Activated CD8-positive, alpha-beta memory T cell treated with anti-CD3 and anti-CD28 coated beads for 4 hours (primary cell): Measurements from ENCODE around the gene PCDHGB7.
"Not testable (repeated sequence)": the region's sequence is repeated elsewhere in the genome, so short reads cannot be mapped to it uniquely, and the experiment has no call there.

Source experiments
- DNase-seq, 2 donors: peaks; one replicate each; pipeline ENCODE4 v3.0.0-alpha.2; 2020; ENCODE audit warnings: low read depth in 2 of 2

Gene PCDHGB7

DNA sequence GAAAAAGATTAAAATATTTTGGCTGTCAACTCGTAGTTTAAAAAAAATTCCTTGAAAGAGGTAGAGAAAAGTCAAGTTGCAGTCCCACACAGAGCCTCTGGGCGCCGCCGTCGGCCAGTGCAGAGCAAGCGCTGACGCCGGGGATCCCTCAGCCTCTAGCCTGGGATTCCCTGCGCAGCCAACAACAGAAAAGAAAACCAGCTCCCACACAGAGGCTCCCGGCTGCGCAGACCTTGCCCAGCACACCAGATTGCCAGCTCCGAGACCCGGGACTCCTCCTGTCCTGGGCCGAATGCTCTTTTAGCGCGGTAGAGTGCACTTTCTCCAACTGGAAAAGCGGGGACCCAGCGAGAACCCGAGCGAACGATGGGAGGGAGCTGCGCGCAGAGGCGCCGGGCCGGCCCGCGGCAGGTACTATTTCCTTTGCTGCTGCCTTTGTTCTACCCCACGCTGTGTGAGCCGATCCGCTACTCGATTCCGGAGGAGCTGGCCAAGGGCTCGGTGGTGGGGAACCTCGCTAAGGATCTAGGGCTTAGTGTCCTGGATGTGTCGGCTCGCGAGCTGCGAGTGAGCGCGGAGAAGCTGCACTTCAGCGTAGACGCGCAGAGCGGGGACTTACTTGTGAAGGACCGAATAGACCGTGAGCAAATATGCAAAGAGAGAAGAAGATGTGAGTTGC is at the start of gene PCDHGB7:
Gene PCDHGB7 (plus strand): TSS at position 184 of the 679 bp plus-strand sequence. CDS start 183 bp downstream, at position 367.
- DNase-seq: not testable (repeated sequence)

DNA sequence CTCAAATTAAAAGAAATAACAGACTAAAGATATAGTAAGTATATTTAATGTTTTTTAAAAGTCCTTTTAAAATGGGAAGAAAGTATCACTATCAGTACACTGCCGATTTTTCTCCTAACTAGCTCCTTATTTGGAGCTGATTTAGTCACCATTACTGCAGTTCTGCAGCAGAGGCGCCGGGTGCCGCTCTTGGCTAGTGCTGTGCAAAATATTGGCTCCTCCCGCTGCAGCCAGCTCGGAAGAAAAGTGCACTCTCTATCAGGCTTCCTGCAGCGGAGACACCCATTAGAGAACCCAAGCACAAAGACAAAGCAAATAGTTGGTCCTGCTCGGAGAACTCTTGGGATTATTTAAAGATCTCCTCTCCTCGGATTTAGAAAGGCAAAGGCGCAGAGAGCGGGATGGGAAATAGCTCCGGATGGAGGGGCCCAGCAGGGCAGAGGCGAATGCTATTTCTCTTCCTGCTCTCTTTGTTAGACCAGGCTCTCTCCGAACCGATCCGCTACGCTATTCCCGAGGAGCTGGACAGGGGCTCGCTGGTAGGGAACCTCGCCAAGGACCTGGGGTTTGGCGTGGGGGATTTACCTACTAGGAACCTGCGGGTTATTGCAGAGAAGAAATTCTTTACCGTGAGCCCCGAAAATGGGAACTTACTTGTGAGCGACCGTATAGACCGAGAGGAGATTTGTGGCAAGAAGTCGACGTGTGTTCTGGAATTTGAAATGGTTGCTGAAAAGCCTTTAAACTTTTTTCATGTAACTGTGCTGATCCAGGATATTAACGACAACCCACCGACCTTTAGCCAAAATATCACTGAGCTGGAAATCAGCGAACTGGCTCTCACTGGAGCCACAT is 47.3 kb upstream of the PCDHGB7 start, which contains the start of gene PCDHGB3:
Gene PCDHGB3 (plus strand): TSS at position 249 of the 855 bp plus-strand sequence. CDS start 153 bp downstream, at position 402.
- DNase-seq: no peak

DNA sequence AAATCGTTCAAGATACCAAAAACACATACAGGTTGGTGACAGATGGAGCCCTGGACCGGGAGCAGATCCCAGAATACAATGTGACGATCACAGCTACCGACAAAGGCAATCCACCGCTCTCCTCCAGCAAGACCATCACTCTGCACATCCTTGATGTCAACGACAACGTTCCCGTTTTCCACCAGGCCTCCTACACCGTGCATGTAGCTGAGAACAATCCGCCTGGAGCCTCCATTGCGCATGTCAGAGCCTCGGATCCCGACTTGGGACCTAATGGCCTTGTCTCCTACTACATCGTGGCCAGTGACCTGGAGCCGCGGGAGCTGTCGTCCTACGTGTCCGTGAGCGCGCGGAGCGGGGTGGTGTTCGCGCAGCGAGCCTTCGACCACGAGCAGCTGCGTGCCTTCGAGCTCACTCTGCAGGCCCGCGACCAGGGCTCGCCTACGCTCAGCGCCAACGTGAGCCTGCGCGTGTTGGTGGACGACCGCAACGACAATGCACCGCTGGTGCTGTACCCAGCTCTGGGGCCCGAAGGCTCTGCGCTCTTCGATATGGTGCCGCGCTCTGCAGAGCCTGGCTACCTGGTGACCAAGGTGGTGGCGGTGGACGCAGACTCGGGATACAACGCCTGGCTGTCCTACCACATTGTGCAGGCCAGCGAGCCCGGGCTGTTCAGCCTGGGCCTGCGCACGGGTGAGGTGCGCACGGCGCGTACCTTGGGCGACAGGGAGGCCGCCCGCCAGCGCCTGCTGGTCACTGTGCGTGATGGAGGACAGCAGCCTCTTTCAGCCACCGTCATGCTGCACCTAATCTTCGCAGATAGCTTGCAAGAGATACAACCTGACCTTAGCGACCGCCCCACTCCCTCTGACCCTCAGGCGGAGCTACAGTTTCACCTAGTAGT is 45.7 kb upstream of the PCDHGB7 start:
- no peak for DNase-seq

DNA sequence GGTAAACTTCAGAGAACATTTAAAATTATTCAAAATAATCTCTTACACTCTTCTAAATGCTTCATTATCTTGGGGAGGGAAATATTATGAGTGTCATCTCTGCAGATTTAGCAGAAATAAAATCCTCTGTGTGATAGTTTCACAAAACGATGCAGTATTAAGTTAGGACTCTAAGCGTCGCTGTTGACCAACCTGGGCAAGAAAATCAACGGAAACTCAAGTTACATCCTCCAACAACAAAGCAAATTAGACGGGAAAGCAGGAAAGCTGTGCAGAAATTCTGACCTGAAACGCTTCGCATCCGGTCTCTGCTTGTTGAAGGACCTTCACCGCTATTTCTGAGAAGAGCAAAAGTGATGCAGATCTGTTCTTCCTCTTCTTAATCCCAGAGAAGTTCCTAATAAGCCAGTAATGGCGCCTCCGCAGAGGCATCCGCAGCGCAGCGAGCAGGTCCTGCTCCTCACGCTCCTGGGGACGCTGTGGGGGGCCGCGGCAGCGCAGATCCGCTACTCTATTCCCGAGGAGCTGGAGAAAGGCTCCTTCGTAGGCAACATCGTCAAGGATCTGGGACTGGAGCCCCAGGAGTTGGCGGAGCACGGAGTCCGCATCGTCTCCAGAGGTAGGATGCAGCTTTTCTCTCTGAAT is 43.7 kb upstream of the PCDHGB7 start, which contains the start of gene PCDHGA6:
Gene PCDHGA6 (plus strand): TSS at position 219 of the 645 bp plus-strand sequence. CDS start 193 bp downstream, at position 412.
- DNase-seq: no peak

DNA sequence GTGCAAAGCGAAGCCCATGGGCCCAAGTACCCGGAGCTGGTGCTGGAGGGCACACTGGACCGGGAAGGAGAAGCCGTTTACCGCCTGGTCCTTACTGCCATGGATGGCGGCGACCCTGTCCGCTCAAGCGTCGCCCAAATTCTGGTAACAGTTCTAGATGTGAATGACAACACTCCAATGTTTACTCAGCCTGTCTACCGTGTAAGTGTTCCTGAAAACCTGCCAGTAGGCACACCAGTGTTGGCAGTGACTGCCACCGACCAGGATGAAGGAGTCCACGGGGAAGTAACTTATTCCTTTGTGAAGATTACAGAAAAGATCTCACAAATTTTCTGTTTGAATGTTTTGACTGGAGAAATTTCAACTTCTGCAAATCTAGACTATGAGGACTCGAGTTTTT is 42.9 kb upstream of the PCDHGB7 start:
- no peak for DNase-seq

DNA sequence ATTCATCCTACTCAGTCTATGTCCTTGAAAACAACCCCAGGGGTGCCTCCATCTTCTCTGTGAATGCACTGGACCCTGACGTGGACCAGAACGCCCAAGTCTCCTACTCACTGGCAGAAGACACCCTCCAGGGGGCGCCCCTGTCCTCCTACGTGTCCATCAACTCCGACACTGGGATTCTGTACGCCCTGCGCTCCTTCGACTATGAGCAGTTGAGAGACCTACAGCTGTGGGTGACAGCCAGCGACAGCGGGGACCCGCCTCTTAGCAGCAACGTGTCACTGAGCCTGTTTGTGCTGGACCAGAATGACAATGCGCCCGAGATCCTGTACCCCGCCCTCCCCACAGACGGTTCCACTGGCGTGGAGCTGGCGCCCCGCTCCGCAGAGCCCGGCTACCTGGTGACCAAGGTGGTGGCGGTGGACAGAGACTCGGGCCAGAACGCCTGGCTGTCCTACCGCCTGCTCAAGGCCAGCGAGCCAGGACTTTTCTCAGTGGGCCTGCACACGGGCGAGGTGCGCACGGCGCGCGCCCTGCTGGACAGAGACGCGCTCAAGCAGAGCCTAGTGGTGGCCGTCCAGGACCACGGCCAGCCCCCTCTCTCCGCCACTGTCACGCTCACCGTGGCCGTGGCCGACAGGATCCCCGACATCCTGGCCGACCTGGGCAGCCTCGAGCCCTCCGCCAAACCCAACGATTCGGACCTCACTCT is 41.9 kb upstream of the PCDHGB7 start:
- DNase-seq: not testable (repeated sequence)

DNA sequence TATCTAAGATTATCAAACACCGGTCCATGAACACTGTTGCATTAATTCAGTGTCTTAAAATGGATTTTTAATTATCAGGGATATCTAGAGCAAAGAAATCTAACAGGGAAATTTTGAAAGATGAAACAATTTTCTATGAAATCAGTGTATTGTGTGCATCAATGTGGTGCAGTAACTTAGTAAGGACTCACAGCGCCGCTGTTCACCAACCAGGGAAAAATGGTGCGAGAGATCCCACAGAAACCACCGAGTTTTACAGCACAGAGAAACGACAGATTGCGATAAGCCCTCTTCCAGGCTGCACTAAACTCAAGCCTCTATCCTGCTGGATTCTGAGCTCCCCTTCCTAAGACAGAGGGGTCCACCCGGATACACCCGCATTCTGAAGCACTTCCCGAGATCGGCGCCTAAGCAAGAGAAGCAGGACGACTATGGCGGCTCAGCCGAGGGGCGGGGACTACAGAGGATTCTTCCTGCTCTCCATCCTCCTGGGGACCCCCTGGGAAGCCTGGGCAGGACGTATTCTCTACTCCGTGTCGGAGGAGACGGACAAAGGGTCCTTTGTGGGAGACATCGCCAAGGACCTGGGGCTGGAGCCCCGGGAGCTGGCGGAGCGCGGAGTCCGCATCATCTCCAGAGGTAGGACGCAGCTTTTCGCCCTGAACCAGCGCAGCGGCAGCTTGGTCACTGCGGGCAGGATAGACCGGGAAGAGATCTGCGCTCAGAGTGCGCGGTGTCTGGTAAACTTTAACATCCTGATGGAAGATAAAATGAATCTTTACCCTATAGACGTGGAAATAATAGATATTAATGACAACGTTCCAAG is 34.8 kb upstream of the PCDHGB7 start, which contains the start of gene PCDHGA7:
Gene PCDHGA7 (plus strand): TSS at position 274 of the 826 bp plus-strand sequence. CDS start 158 bp downstream, at position 432.
- no peak for DNase-seq

DNA sequence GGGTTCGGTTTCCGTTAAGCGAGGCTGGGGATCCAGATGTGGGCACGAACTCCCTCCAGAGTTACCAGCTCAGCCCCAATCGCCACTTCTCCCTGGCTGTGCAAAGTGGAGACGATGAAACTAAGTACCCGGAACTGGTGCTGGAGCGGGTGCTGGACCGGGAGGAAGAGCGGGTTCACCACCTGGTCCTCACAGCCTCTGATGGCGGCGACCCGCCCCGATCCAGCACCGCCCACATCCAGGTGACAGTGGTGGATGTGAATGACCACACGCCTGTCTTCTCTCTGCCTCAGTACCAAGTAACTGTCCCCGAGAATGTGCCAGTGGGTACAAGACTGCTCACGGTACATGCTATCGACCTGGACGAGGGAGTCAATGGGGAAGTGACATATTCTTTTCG is 34.1 kb upstream of the PCDHGB7 start:
- DNase-seq: no peak

DNA sequence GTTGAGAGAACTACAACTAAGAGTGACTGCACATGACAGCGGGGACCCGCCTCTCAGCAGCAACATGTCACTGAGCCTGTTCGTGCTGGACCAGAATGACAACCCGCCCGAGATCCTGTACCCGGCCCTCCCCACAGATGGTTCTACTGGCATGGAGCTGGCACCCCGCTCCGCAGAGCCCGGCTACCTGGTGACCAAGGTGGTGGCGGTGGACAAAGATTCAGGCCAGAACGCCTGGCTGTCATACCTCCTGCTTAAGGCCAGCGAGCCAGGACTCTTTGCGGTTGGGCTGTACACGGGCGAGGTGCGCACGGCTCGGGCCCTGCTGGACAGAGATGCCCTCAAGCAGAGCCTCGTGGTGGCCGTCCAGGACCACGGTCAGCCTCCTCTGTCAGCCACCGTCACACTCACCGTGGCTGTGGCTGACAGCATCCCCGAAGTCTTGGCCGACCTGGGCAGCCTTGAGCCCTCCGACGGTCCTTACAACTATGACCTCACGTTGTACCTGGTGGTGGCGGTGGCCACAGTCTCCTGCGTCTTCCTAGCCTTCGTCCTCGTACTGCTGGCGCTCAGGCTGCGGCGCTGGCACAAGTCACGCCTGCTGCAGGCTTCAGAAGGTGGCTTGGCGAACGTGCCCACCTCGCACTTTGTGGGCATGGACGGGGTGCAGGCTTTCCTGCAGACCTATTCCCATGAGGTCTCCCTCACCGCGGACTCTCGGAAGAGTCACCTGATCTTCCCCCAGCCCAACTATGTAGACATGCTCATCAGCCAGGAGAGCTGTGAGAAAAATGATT is 32.8 kb upstream of the PCDHGB7 start:
- no peak for DNase-seq

DNA sequence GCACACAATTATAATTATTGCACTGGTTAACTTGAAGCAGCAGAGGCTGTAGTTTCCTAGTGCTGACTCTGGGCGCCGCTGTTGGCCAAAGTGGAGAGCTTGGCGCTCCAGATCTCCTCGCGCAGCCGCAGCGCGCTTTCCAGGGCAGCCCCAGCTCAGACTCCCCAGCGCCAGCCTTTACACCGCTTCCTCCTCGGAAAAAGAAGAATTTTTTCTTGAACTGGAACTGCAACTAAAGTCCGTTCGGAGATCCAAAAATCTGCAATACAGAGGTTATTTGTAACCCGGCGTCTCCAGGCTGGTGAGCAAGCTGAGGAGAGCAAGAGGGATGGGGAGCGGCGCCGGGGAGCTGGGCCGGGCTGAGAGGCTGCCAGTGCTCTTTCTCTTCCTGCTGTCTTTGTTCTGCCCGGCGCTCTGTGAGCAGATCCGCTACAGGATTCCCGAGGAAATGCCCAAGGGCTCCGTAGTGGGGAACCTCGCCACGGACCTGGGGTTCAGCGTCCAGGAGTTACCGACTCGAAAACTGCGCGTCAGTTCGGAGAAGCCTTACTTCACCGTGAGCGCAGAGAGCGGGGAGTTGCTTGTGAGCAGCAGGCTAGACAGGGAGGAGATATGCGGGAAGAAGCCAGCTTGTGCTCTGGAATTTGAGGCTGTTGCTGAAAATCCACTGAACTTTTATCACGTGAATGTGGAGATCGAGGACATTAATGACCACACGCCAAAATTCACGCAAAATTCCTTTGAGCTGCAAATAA is 29.7 kb upstream of the PCDHGB7 start, which contains the start of gene PCDHGB4:
Gene PCDHGB4 (plus strand): TSS at position 142 of the 755 bp plus-strand sequence. CDS start 187 bp downstream, at position 329.
- not testable (repeated sequence) for DNase-seq

DNA sequence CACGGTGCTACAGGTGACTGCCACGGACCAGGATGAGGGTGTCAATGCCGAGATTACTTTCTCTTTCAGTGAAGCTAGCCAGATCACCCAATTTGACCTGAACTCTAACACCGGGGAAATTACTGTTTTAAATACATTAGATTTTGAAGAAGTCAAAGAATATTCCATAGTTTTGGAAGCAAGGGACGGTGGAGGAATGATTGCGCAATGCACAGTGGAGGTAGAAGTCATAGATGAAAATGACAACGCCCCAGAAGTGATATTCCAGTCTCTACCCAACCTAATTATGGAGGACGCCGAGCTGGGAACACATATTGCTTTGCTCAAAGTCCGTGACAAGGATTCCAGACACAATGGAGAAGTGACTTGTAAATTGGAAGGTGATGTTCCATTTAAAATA is 28.8 kb upstream of the PCDHGB7 start:
- DNase-seq: no peak

DNA sequence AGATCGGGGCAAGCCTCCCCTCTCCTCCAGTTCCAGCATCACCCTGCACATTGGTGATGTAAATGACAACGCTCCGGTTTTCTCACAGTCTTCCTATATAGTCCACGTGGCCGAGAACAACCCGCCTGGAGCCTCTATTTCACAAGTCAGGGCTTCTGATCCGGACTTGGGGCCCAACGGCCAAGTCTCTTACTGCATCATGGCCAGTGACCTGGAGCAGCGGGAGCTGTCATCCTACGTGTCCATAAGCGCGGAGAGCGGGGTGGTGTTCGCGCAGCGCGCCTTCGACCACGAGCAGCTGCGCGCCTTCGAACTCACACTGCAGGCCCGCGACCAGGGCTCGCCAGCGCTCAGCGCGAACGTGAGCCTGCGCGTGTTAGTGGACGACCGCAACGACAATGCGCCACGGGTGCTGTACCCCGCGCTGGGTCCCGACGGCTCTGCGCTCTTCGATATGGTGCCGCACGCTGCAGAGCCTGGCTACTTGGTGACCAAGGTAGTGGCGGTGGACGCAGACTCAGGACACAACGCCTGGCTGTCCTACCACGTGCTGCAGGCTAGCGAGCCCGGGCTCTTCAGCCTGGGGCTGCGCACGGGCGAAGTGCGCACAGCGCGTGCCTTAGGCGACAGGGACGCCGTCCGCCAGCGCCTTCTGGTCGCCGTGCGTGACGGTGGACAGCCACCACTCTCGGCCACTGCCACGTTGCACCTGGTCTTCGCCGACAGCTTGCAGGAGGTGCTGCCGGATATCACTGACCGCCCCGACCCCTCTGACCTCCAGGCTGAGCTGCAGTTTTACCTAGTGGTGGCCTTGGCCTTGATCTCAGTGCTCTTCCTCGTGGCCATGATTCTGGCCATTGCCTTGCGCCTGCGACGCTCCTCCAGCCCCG is 28.1 kb upstream of the PCDHGB7 start:
- no peak for DNase-seq

DNA sequence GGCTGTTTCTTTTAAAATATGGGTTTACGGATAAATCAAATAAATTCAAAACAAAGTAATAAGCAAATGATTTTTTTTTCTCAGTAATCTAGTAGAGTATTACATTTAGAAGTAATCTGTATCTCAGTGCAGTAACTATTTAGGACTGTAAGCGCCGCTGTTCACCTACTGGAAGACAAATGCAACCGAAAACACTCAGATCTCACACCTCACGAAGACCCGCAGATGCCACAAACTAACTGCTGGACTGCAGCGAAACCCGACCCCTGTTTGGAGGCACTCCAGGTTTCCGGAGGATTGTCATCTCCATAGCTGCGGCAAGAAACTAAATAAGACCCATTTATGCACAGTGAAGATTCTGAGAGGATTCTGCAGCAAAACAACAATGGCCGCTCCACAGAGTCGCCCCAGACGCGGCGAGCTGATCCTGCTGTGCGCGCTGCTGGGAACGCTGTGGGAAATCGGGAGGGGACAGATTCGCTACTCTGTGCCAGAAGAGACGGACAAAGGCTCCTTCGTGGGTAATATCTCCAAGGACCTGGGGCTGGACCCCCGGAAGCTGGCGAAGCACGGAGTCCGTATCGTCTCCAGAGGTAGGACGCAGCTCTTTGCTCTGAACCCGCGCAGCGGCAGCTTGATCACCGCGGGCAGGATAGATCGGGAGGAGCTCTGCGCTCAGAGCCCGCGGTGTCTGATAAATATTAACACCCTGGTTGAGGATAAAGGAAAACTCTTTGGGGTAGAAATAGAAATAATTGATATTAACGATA is 24.9 kb upstream of the PCDHGB7 start, which contains the start of gene PCDHGA8:
Gene PCDHGA8 (plus strand): TSS at position 205 of the 770 bp plus-strand sequence. CDS start 181 bp downstream, at position 386.
- no peak for DNase-seq

DNA sequence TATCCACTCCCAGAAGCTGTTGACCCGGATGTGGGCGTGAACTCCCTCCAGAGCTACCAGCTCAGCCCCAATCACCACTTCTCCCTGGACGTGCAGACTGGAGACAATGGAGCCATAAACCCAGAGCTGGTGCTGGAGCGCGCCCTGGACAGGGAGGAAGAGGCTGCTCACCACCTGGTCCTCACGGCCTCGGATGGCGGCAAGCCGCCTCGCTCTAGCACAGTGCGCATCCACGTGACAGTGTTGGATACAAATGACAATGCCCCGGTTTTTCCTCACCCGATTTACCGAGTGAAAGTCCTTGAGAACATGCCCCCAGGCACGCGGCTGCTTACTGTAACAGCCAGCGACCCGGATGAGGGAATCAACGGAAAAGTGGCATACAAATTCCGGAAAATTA is 24.2 kb upstream of the PCDHGB7 start:
- no peak for DNase-seq

DNA sequence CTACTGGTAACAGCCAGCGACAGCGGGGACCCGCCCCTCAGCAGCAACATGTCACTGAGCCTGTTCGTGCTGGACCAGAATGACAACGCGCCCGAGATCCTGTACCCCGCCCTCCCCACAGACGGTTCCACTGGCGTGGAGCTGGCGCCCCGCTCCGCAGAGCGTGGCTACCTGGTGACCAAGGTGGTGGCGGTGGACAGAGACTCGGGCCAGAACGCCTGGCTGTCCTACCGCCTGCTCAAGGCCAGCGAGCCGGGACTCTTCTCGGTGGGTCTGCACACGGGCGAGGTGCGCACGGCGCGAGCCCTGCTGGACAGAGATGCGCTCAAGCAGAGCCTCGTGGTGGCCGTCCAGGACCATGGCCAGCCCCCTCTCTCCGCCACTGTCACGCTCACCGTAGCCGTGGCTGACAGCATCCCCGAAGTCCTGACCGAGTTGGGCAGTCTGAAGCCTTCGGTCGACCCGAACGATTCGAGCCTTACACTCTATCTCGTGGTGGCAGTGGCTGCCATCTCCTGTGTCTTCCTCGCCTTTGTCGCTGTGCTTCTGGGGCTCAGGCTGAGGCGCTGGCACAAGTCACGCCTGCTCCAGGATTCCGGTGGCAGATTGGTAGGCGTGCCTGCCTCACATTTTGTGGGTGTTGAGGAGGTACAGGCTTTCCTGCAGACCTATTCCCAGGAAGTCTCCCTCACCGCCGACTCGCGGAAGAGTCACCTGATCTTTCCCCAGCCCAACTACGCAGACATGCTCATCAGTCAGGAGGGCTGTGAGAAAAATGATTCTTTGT is 22.9 kb upstream of the PCDHGB7 start:
- not testable (repeated sequence) for DNase-seq
